GM12878 (cell line): ENCODE results near the gene MX1. TPM values are rescaled to one million over a fixed set of nuclear protein-coding genes. Genes with fewer than 3 reads are reported as not detected.

Experiments
- ATAC-seq: fragments of 200-7000 bp; cut with Tn5 transposase; 3 replicates; pipeline ENCODE4 v1.9.1; 2020; ENCODE audit warnings: mild to moderate bottlenecking, moderate library complexity
- BruUV-seq: library from RNA; stranded (reverse); fragments of 400-500 nt; replicated peaks from 2 replicates; lab custom pipeline; 2021; lab: Mats Ljungman, UMichigan
- CTCF ChIA-PET: fragments of 300-600 bp; sonication (Branson Sonifier 250); formaldehyde crosslinking; extraction: SDS; loops from one replicate; lab custom pipeline; 2021; ENCODE audit warnings: inconsistent platforms; lab: Yijun Ruan, JAX
- POLR2A ChIA-PET: fragments of 350-600 bp; formaldehyde crosslinking; extraction: SDS; loops from one replicate; lab custom pipeline; 2021; ENCODE audit warnings: inconsistent platforms; lab: Charles Lee
- RAD21 ChIA-PET: fragments of 300-600 bp; sonication (Branson Sonifier 250); formaldehyde crosslinking; loops from one replicate; lab custom pipeline; 2023; ENCODE audit warnings: antibody characterized with exemption; ENCODE audit not compliant: unreplicated experiment; lab: Charles Lee
- SMC1A ChIA-PET: fragments of 300-600 bp; sonication (Branson Sonifier 250); formaldehyde crosslinking; loops from one replicate; lab custom pipeline; 2023; ENCODE audit not compliant: unreplicated experiment, uncharacterized antibody; lab: Charles Lee
- DNase-seq: peaks from one replicate; pipeline ENCODE4 v3.0.0-alpha.2; 2011; ENCODE audit warnings: low read depth, low spot score
- FAIRE-seq: peaks from 3 replicates; lab custom pipeline; 2011; peaks lifted over from hg19 to GRCh38; lab: Jason Lieb, UNC
- H2AFZ ChIP-seq: 2 replicates; pipeline ENCODE4 v1.6.0; 2011; ENCODE audit warnings: low read depth, low read length, control low read depth; ENCODE audit not compliant: control insufficient read depth
- H3K27ac ChIP-seq: 2 replicates; pipeline ENCODE4 v1.5.1; 2011; ENCODE audit warnings: control low read depth; ENCODE audit not compliant: control insufficient read depth, insufficient read depth
- H3K27me3 ChIP-seq, 2 experiments: replicated peaks in 1 of 2; 2 replicates each; pipeline versions ENCODE4 v1.6.0 to v1.6.1; 2011; ENCODE audit warnings: low read length in 1 of 2; ENCODE audit not compliant: control insufficient read depth in 2 of 2, insufficient read depth in 2 of 2
- H3K36me3 ChIP-seq, 2 experiments: 2 replicates each; pipeline ENCODE4 v1.5.1; 2011; ENCODE audit warnings: low read length in 1 of 2; ENCODE audit not compliant: control insufficient read depth in 2 of 2, insufficient read depth in 2 of 2
- H3K4me1 ChIP-seq: 2 replicates; pipeline ENCODE4 v1.6.1; 2011; ENCODE audit warnings: mild to moderate bottlenecking, low read length, moderate library complexity, mixed read lengths; ENCODE audit not compliant: control insufficient read depth, insufficient read depth
- H3K4me2 ChIP-seq: 2 replicates; pipeline ENCODE4 v1.6.0; 2011; ENCODE audit warnings: control low read depth; ENCODE audit not compliant: control insufficient read depth, insufficient read depth
- H3K4me3 ChIP-seq: fragments of 200-600 bp; sonication (generic); 2 replicates; pipeline ENCODE4 v1.5.1; 2016
- H3K79me2 ChIP-seq: 2 replicates; pipeline ENCODE4 v1.6.0; 2011; ENCODE audit warnings: low read length; ENCODE audit not compliant: control insufficient read depth, insufficient read depth
- H3K9ac ChIP-seq: 2 replicates; pipeline ENCODE4 v1.8.0; 2011; ENCODE audit warnings: low read length, control low read depth, mixed read lengths; ENCODE audit not compliant: control insufficient read depth, insufficient read depth
- H3K9me3 ChIP-seq: replicated peaks from 3 replicates; pipeline ENCODE4 v1.5.1; 2011; ENCODE audit warnings: mild to moderate bottlenecking, low read length; ENCODE audit not compliant: control insufficient read depth, insufficient read depth
- H4K20me1 ChIP-seq: 2 replicates; pipeline ENCODE4 v1.6.0; 2011; ENCODE audit not compliant: control insufficient read depth, insufficient read depth
- FOXM1 ChIP-seq: IDR thresholded peaks from 2 replicates; pipeline ENCODE4 v1.6.1; 2012; ENCODE audit warnings: low read depth, mild to moderate bottlenecking, inconsistent platforms, low read length, moderate library complexity
- MTA3 ChIP-seq: IDR thresholded peaks from 2 replicates; pipeline ENCODE4 v1.6.1; 2012; ENCODE audit warnings: low read length, inconsistent platforms, borderline replicate concordance
- WGBS: methylation state at CpG from one replicate; pipeline ENCODE4 v1.1.6; 2016; ENCODE audit warnings: low lambda C conversion rate; ENCODE audit not compliant: insufficient replicate concordance, insufficient coverage; ENCODE audit errors: missing lambda C conversion rate; 5-methylcytosine and 5-hydroxymethylcytosine counted together
- in situ Hi-C: fragments of 300-500 bp; cut with MboI; formaldehyde crosslinking; loops from 9 replicates; pipeline ENCODE4 v1.14.3; 2018; ENCODE audit warnings: mixed read lengths
- intact Hi-C: fragments of 100-400 bp; cut with micrococcal nuclease; formaldehyde crosslinking; loops from one replicate; pipeline ENCODE4 v1.14.2; 2022; ENCODE audit not compliant: unreplicated experiment
- polyA plus RNA-seq, 11 experiments: library from polyadenylated mRNA; depleted of rRNA in 4 of 11; unstranded in 6 of 11; stranded (reverse) in 5 of 11; fragments of >200 nt; fragmentation: Nextera tagmentation in 4 of 11; fragmentation: Illumina TruSeq in 1 of 11; extraction: Ambion mirVana in 4 of 11; extraction: Trizol in 1 of 11; gene quantifications; 1 replicate in 1 of 11; 2 replicates in 10 of 11; pipeline versions ENCODE4 v1.2.1 to v1.2.3, GENCODE V29; 2011 to 2016; ENCODE audit warnings: inconsistent platforms in 2 of 11, missing spikeins in 2 of 11, low read depth in 1 of 11
- total RNA-seq, 4 experiments: library from RNA; depleted of rRNA in 3 of 4; stranded (reverse); fragments of >200 nt in 3 of 4; fragmentation: Illumina TruSeq in 1 of 4; extraction: Trizol in 1 of 4; gene quantifications; 2 replicates each; pipeline versions ENCODE4 v1.2.1 to v1.2.3, GENCODE V29; 2013 to 2021
- TF ChIP-seq, protein P1 (sequence below): fragments of 450-650 bp; IDR thresholded peaks from 2 replicates; pipeline ENCODE4 v1.6.1; 2016; ENCODE audit warnings: mild to moderate bottlenecking, moderate library complexity, borderline replicate concordance

Gene MX1
- total and polyA plus RNA-seq, 10 of the 15 experiments (the other 5 are each of a cell fraction or from before 2014, with no cell fraction given): 75.9 to 385 (median 302) TPM

DNA sequence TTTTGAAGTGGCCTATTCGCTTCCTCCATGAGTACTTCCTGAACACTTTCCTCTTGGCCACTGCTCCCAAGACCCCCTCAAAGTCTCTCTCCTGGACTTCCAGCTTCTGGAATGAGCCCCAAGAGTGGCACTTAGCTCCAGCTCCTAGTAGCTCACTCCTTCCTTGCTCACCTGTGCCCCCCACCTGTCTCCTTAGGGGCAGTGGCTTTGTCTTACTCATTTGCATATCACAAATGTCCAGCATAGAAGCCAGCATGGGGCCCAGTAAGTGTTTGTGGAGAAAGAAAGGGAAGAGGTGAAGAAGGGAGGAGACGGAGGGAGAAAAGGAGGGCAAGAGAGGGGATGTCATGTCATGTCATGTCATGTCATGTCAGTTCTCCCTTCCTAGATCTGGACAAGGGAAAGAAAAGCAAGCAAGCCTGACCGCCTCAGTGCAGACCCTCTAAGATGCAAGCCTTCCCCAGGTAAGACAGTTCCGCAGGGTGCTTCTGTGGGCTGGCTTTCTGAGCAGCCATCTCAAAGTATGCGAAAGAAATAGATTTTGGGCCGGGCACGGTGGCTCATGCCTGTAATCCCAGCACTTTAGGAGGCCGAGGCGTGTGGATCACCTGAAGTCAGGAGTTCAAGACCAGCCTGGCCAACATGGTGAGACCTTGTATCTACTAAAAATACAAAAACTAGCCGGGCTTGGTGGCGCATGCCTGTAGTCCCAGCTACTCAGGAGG, 6.9 kb upstream of the MX1 start:
- CTCF ChIA-PET: interaction anchor here (0.7 to 2.1 kb wide), 8 partner anchors 10 to 136 kb away, joined by 3 to 9 read pairs (median 4); no protein-coding TSS in a partner anchor
- Histone ChIP-seq H3K79me2 (no peaks in the 10 kb centered on the region; the same call in 1 of the 2 replicates), H3K27me3 (no peaks in the 10 kb centered on the region), H3K4me3 (no peak overlapping the region), H2AFZ (no peak overlapping the region), H3K9me3 (no peaks in the 10 kb centered on the region; the same call in 2 of the 3 replicates), H3K36me3 (no peaks in the 10 kb centered on the region), H3K4me2 (no peak overlapping the region), H3K27ac (no peak overlapping the region), H3K4me1 (peaks cover 16% of the 10 kb centered on the region), H3K9ac (no peak overlapping the region), H4K20me1 (no peaks in the 10 kb centered on the region)
- RAD21 ChIA-PET: interaction anchor here (0.6 to 1.7 kb wide), 6 partner anchors 43 to 806 kb away, joined by 3 to 10 read pairs (median 4); no protein-coding TSS in a partner anchor
- POLR2A ChIA-PET: interaction anchor here (2.0 to 2.1 kb wide), 2 partner anchors 7 to 49 kb away, joined by 7 to 9 read pairs; partner anchors contain the start of gene MX1
- FAIRE-seq: no peak
- ATAC-seq: no peak
- WGBS: 92% methylated on average over 11 of the region's 11 CpGs
- TF ChIP-seq FOXM1 (no peak), MTA3 (no peak)
- TF ChIP-seq, protein P1, sequence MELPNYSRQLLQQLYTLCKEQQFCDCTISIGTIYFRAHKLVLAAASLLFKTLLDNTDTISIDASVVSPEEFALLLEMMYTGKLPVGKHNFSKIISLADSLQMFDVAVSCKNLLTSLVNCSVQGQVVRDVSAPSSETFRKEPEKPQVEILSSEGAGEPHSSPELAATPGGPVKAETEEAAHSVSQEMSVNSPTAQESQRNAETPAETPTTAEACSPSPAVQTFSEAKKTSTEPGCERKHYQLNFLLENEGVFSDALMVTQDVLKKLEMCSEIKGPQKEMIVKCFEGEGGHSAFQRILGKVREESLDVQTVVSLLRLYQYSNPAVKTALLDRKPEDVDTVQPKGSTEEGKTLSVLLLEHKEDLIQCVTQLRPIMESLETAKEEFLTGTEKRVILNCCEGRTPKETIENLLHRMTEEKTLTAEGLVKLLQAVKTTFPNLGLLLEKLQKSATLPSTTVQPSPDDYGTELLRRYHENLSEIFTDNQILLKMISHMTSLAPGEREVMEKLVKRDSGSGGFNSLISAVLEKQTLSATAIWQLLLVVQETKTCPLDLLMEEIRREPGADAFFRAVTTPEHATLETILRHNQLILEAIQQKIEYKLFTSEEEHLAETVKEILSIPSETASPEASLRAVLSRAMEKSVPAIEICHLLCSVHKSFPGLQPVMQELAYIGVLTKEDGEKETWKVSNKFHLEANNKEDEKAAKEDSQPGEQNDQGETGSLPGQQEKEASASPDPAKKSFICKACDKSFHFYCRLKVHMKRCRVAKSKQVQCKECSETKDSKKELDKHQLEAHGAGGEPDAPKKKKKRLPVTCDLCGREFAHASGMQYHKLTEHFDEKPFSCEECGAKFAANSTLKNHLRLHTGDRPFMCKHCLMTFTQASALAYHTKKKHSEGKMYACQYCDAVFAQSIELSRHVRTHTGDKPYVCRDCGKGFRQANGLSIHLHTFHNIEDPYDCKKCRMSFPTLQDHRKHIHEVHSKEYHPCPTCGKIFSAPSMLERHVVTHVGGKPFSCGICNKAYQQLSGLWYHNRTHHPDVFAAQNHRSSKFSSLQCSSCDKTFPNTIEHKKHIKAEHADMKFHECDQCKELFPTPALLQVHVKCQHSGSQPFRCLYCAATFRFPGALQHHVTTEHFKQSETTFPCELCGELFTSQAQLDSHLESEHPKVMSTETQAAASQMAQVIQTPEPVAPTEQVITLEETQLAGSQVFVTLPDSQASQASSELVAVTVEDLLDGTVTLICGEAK: no peak
- SMC1A ChIA-PET: interaction anchor here (1.0 to 3.0 kb wide), 5 partner anchors 12 to 136 kb away, joined by 3 to 10 read pairs (median 5); no protein-coding TSS in a partner anchor
- intact Hi-C loops (no loop called here), in situ Hi-C loops (no loop called here)
- DNase-seq: no peak
- BruUV-seq: no TSS peak
